ENCODE measurements around the gene CLDN10. TPM values are rescaled to one million over a fixed set of nuclear protein-coding genes. Genes with fewer than 3 reads are reported as not detected.
"Not testable (repeated sequence)": the region's sequence is repeated elsewhere in the genome, so short reads cannot be mapped to it uniquely, and the experiment has no call there.

Gene CLDN10, protein sequence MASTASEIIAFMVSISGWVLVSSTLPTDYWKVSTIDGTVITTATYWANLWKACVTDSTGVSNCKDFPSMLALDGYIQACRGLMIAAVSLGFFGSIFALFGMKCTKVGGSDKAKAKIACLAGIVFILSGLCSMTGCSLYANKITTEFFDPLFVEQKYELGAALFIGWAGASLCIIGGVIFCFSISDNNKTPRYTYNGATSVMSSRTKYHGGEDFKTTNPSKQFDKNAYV
- total RNA-seq: not detected in 2 replicates

DNA sequence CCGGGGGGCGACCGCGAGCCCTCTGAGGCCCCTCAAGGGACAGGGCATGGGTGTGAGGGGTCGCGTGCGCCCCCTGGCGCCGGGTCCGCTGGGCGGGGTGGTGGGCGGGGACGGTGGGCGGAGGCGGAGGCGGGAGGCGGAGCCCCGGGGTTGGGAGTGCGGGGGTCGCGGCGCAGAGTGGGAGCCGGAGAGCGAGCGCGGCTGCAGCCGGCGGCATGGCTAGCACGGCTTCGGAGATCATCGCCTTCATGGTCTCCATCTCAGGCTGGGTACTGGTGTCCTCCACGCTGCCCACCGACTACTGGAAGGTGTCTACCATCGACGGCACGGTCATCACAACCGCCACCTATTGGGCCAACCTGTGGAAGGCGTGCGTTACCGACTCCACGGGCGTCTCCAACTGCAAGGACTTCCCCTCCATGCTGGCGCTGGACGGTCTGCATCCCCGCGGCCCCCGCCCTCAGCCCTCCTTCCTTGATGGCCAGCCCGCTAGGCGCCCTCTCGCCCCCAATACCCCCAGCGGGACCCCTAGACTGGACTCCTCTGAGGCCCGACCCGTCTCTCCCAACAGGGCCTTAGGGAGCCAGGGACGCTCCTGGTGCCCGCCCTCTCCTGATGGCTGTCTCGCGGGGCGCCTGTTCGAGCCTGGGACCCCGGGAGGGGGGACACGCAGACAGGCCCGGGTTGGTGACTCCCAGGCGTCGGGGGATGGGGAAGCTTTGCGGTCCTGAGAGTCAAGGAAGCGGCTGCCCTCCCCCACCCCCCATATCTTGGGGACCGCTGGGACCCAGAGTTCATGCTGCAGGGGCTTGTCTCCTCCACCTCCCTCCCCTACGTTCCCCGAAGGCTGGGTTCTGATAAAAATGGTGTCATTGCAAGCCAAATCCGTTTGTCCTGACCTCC lies at the start of gene CLDN10:
CLDN10 (plus strand) TSS at position 182 of the 903 bp plus-strand sequence; CDS start at position 216, 34 bp downstream.
- H3K36me3 Mint-ChIP-seq (ENCODE audit: low read depth): no peaks in the 10 kb centered on the region
- intact Hi-C loops (cut with micrococcal nuclease): loop anchor here (5.0 kb wide), 2 partner anchors 90 to 845 kb away; partner anchors contain the start of gene DZIP1
- H3K4me1 Mint-ChIP-seq (ENCODE audit: low read depth): peaks cover 7% of the 10 kb centered on the region

DNA sequence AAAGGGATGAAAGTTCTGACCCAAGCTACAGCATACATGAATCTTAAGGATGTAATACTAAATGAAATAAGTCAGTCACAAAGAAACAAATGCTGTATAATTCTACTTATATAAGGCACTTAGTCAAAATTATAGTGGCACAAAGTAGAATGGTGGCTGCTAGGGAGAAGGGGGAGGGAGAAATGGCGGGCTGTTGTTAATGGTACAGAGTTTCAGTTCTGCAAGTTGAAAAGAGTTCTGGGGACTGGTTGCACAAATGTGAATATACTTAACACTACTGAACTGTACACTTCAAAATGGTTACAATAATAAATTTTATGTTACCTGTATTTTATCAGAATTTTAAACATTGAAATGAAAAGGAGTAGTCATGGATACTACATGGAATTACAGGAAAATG lies 48.9 kb upstream of the CLDN10 start:
- no peak overlapping the region for H3K4me3 Mint-ChIP-seq (ENCODE audit: low read depth)
- H3K27ac Mint-ChIP-seq: no peak overlapping the region
- no peaks in the 10 kb centered on the region for H3K27me3 Mint-ChIP-seq (ENCODE audit: low read depth)
- no peaks in the 10 kb centered on the region for H3K36me3 Mint-ChIP-seq (ENCODE audit: low read depth)
- H3K9me3 Mint-ChIP-seq: no peaks in the 10 kb centered on the region
- intact Hi-C loops (cut with micrococcal nuclease): no loop called here
- no peak for DNase-seq (ENCODE audit: low spot score)
- H3K4me1 Mint-ChIP-seq (ENCODE audit: low read depth): no peaks in the 10 kb centered on the region

More for the DNA sequence above, at the start of gene CLDN10:
- Mint-ChIP-seq H3K27me3 (ENCODE audit: low read depth) (peaks cover 56% of the 10 kb centered on the region), H3K4me3 (ENCODE audit: low read depth) (no peak within 1 kb of the TSS), H3K27ac (no peak within 1 kb of the TSS), H3K9me3 (no peaks in the 10 kb centered on the region)
- DNase-seq (ENCODE audit: low spot score): no peak

DNA sequence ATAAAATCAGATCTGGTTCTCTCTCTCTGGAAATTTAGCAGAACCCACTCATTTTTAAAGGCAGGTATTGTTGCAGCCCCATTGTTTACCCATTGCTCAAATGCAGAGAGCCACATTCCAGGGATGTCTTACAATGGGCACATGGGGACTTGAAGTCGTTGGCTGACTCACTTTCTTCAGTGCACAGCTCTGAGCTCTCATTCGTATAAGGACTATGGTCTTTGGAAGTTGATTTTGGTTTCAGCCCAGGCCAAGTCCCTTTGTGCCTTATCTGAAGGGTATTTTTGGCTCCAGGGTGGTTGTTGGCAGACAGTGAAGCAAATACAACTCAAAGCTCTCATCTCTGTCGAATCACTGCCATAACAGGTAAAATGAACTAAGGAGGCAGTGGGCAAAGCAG lies 47.3 kb upstream of the CLDN10 start:
- Mint-ChIP-seq H3K36me3 (ENCODE audit: low read depth) (no peaks in the 10 kb centered on the region), H3K27me3 (ENCODE audit: low read depth) (no peaks in the 10 kb centered on the region), H3K9me3 (no peaks in the 10 kb centered on the region), H3K27ac (no peak overlapping the region), H3K4me1 (ENCODE audit: low read depth) (no peaks in the 10 kb centered on the region), H3K4me3 (ENCODE audit: low read depth) (no peak overlapping the region)
- intact Hi-C loops (cut with micrococcal nuclease): no loop called here
- DNase-seq (ENCODE audit: low spot score): no peak

- Mint-ChIP-seq H3K4me3 (ENCODE audit: low read depth) (no peak overlapping the region), H3K27ac (no peak overlapping the region), H3K27me3 (ENCODE audit: low read depth) (no peaks in the 10 kb centered on the region), H3K36me3 (ENCODE audit: low read depth) (no peaks in the 10 kb centered on the region), H3K9me3 (no peaks in the 10 kb centered on the region), H3K4me1 (ENCODE audit: low read depth) (no peaks in the 10 kb centered on the region)
- no peak for DNase-seq (ENCODE audit: low spot score)
- intact Hi-C loops (cut with micrococcal nuclease): no loop called here
These were observed 46.5 kb upstream of the CLDN10 start for GRCh38 chr13:95505986-95506385.

DNA sequence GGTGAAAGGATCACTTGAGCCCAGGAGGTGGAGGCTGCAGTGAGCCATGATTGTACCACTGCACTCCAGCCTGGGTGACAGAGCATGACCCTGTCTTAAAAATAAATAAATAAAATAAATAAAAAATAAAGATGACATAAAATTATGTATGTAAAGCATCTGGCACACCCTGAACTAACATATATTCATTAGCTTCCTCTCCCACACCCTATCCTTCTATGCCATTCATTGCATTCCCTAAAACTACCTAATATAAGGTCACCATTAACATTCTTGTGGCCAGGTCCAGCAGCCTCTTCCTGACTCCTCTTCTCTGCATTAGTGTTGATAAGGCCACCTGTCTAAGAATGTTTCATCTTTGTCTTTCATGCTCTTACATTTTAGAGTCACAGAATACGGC lies 44.5 kb upstream of the CLDN10 start:
- DNase-seq (ENCODE audit: low spot score): no peak
- no peaks in the 10 kb centered on the region for H3K27me3 Mint-ChIP-seq (ENCODE audit: low read depth)
- H3K36me3 Mint-ChIP-seq (ENCODE audit: low read depth): no peaks in the 10 kb centered on the region
- intact Hi-C loops (cut with micrococcal nuclease): no loop called here
- H3K4me1 Mint-ChIP-seq (ENCODE audit: low read depth): no peaks in the 10 kb centered on the region
- H3K4me3 Mint-ChIP-seq (ENCODE audit: low read depth): no peak overlapping the region
- no peak overlapping the region for H3K27ac Mint-ChIP-seq
- no peaks in the 10 kb centered on the region for H3K9me3 Mint-ChIP-seq

DNA sequence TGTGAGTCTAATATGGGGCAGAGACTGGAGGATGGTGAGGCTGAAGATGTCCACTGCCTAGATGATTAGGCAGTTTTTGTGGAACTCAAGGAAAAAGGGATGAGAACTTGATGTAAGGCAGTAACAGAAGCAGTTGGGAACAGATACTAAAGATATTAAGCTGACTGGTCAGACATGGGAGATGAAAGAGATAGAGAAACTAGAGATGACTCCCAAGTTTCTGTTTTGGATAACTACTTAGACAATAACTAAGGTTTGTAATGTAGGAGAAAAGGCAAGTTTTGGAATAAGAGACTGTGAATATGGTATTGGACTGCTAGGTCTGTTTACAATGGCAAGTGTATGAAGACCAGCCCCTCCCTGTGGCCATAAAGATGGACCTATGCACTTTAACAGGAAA lies 43.5 kb upstream of the CLDN10 start:
- H3K27ac Mint-ChIP-seq: no peak overlapping the region
- H3K27me3 Mint-ChIP-seq (ENCODE audit: low read depth): no peaks in the 10 kb centered on the region
- intact Hi-C loops (cut with micrococcal nuclease): no loop called here
- DNase-seq (ENCODE audit: low spot score): no peak
- H3K36me3 Mint-ChIP-seq (ENCODE audit: low read depth): no peaks in the 10 kb centered on the region
- H3K9me3 Mint-ChIP-seq: no peaks in the 10 kb centered on the region
- H3K4me3 Mint-ChIP-seq (ENCODE audit: low read depth): no peak overlapping the region
- H3K4me1 Mint-ChIP-seq (ENCODE audit: low read depth): no peaks in the 10 kb centered on the region

- no peaks in the 10 kb centered on the region for H3K9me3 Mint-ChIP-seq
- no peaks in the 10 kb centered on the region for H3K36me3 Mint-ChIP-seq (ENCODE audit: low read depth)
- DNase-seq (ENCODE audit: low spot score): no peak
- H3K4me3 Mint-ChIP-seq (ENCODE audit: low read depth): no peak overlapping the region
- H3K27me3 Mint-ChIP-seq (ENCODE audit: low read depth): no peaks in the 10 kb centered on the region
- H3K4me1 Mint-ChIP-seq (ENCODE audit: low read depth): no peaks in the 10 kb centered on the region
- no peak overlapping the region for H3K27ac Mint-ChIP-seq
- intact Hi-C loops (cut with micrococcal nuclease): no loop called here
These were observed 42.8 kb upstream of the CLDN10 start for GRCh38 chr13:95509521-95510310.

GRCh38 chr13:95510950-95511349 lies 41.6 kb upstream of the CLDN10 start:
- no peak overlapping the region for H3K27ac Mint-ChIP-seq
- H3K36me3 Mint-ChIP-seq (ENCODE audit: low read depth): no peaks in the 10 kb centered on the region
- no peak overlapping the region for H3K4me3 Mint-ChIP-seq (ENCODE audit: low read depth)
- no peak for DNase-seq (ENCODE audit: low spot score)
- H3K27me3 Mint-ChIP-seq (ENCODE audit: low read depth): no peaks in the 10 kb centered on the region
- H3K4me1 Mint-ChIP-seq (ENCODE audit: low read depth): no peaks in the 10 kb centered on the region
- H3K9me3 Mint-ChIP-seq: no peaks in the 10 kb centered on the region
- intact Hi-C loops (cut with micrococcal nuclease): no loop called here

DNA sequence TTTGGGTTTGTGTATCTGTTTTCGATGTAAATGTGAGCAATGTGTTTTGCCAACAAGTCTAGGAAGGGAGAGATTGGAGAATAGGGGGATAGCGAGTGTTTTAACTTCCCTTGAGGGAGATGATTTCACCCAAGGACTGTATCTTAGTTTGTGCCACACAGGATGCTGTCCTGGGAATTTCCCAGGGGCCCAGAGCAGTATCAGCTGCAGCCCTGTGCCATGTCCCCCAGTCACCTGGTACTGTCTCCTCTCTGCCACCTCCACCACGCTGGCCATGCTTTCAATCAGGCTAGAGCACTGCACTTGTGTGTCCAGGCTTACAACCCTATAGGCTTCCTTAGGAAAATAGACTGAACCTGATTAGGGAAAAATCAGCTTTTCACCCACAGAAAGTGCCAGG lies 40.1 kb upstream of the CLDN10 start:
- intact Hi-C loops (cut with micrococcal nuclease): no loop called here
- Mint-ChIP-seq H3K27me3 (ENCODE audit: low read depth) (no peaks in the 10 kb centered on the region), H3K4me3 (ENCODE audit: low read depth) (no peak overlapping the region), H3K27ac (no peak overlapping the region), H3K4me1 (ENCODE audit: low read depth) (no peaks in the 10 kb centered on the region), H3K9me3 (no peaks in the 10 kb centered on the region), H3K36me3 (ENCODE audit: low read depth) (no peaks in the 10 kb centered on the region)
- DNase-seq (ENCODE audit: low spot score): no peak

- DNase-seq (ENCODE audit: low spot score): no peak
- no peaks in the 10 kb centered on the region for H3K27me3 Mint-ChIP-seq (ENCODE audit: low read depth)
- no peak overlapping the region for H3K4me3 Mint-ChIP-seq (ENCODE audit: low read depth)
- no peaks in the 10 kb centered on the region for H3K4me1 Mint-ChIP-seq (ENCODE audit: low read depth)
- no peaks in the 10 kb centered on the region for H3K9me3 Mint-ChIP-seq
- H3K36me3 Mint-ChIP-seq (ENCODE audit: low read depth): no peaks in the 10 kb centered on the region
- intact Hi-C loops (cut with micrococcal nuclease): no loop called here
- H3K27ac Mint-ChIP-seq: no peak overlapping the region
These were observed 39.6 kb upstream of the CLDN10 start for GRCh38 chr13:95512957-95513356.

- H3K4me1 Mint-ChIP-seq (ENCODE audit: low read depth); H3K27ac Mint-ChIP-seq; DNase-seq (ENCODE audit: low spot score); H3K36me3 Mint-ChIP-seq (ENCODE audit: low read depth); H3K27me3 Mint-ChIP-seq (ENCODE audit: low read depth); intact Hi-C loops (cut with micrococcal nuclease); H3K9me3 Mint-ChIP-seq; H3K4me3 Mint-ChIP-seq (ENCODE audit: low read depth): not testable (repeated sequence)
These were observed 36.9 kb upstream of the CLDN10 start for GRCh38 chr13:95515606-95516005.

DNA sequence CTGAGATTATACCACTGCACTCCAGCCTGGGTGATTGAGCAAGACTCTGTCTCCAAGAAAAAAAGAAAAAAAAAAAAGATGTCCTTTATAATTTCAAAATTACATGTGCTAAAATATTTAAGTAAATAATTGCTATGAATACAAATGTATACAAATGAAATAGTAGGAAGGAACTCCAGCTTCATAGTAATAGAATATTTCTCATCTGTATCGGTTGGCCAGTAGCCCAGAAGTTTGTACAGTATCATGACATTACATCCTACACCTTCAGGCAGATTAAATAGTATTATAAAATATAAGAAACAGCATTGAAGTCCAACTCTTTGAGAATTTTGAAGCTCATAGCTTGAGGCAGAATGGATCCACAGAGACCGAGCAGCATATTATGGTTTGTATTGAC lies 36.5 kb upstream of the CLDN10 start:
- intact Hi-C loops (cut with micrococcal nuclease): no loop called here
- peaks cover under 1% of the 10 kb centered on the region for H3K27me3 Mint-ChIP-seq (ENCODE audit: low read depth)

DNA sequence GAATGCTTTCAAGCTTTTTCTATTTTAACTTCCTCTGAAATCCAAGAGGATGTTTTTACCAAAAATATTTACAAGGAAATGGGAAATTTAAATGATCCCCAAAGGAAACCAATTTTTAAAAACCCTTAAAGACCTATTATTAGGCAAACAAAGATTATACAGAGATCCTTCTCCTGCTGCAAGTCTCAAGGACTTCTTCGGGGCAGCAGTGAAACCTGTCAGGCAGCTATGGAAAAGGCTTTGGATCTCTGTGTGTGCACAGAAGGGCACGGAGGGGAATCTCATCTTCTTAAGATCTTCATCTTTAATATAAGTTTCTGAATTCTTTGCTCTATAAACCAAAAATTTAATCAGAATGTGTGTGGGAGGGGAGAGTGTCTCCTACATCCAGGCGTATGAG lies 36.0 kb upstream of the CLDN10 start:
- no peak overlapping the region for H3K4me3 Mint-ChIP-seq (ENCODE audit: low read depth)
- H3K9me3 Mint-ChIP-seq: no peaks in the 10 kb centered on the region
- intact Hi-C loops (cut with micrococcal nuclease): no loop called here
- H3K4me1 Mint-ChIP-seq (ENCODE audit: low read depth): no peaks in the 10 kb centered on the region
- DNase-seq (ENCODE audit: low spot score): no peak
- peaks cover 2% of the 10 kb centered on the region for H3K27me3 Mint-ChIP-seq (ENCODE audit: low read depth)
- H3K27ac Mint-ChIP-seq: no peak overlapping the region
- no peaks in the 10 kb centered on the region for H3K36me3 Mint-ChIP-seq (ENCODE audit: low read depth)

More for the DNA sequence above, 36.5 kb upstream of the CLDN10 start:
- H3K27ac Mint-ChIP-seq: no peak overlapping the region
- H3K4me1 Mint-ChIP-seq (ENCODE audit: low read depth): no peaks in the 10 kb centered on the region
- no peak for DNase-seq (ENCODE audit: low spot score)
- H3K36me3 Mint-ChIP-seq (ENCODE audit: low read depth): no peaks in the 10 kb centered on the region
- H3K9me3 Mint-ChIP-seq: no peaks in the 10 kb centered on the region
- H3K4me3 Mint-ChIP-seq (ENCODE audit: low read depth): no peak overlapping the region
